Fibroblast of mammary gland (primary cell): ENCODE measurements around the gene ANKRD23.

ENCODE experiments used
- DNase-seq: peaks from one replicate; pipeline ENCODE4 v3.0.0-alpha.2; 2010; ENCODE audit warnings: low read depth
- H3K4me3 ChIP-seq: 2 replicates; pipeline ENCODE4 v1.5.1; 2011; ENCODE audit warnings: low read depth, mild to moderate bottlenecking, low read length, moderate library complexity; ENCODE audit not compliant: control insufficient read depth
- TF ChIP-seq, protein P1 (sequence below): conservative IDR thresholded peaks from 2 replicates; pipeline ENCODE4 v1.5.1; 2011; ENCODE audit warnings: low read depth, low read length, inconsistent platforms; ENCODE audit not compliant: control insufficient read depth, insufficient read depth

ANKRD23 gene

GRCh38 chr2:96881349-96882195 lies 37.8 kb upstream of the ANKRD23 start:
- TF ChIP-seq, protein P1, sequence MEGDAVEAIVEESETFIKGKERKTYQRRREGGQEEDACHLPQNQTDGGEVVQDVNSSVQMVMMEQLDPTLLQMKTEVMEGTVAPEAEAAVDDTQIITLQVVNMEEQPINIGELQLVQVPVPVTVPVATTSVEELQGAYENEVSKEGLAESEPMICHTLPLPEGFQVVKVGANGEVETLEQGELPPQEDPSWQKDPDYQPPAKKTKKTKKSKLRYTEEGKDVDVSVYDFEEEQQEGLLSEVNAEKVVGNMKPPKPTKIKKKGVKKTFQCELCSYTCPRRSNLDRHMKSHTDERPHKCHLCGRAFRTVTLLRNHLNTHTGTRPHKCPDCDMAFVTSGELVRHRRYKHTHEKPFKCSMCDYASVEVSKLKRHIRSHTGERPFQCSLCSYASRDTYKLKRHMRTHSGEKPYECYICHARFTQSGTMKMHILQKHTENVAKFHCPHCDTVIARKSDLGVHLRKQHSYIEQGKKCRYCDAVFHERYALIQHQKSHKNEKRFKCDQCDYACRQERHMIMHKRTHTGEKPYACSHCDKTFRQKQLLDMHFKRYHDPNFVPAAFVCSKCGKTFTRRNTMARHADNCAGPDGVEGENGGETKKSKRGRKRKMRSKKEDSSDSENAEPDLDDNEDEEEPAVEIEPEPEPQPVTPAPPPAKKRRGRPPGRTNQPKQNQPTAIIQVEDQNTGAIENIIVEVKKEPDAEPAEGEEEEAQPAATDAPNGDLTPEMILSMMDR = no peak
- H3K4me3 ChIP-seq = no peak overlapping the region
- DNase-seq = no peak

DNA sequence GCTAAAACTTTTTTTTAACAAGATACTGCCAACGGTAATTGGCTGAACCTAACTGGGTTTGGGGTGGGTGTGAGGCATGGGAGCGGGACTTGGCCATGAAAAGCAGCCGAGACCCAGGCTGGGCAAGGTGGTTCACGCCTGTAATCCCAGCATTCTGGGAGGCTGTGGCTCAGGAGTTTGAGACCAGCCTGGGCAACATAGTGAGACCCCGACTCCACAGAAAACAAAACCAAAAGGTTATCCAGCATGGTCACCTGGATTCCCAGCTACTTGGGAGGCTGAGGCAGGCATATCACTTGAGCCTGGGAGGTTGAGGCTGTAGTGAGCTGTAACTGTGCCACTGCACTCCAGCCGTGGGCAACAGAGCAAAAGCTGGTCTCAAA lies 37.1 kb upstream of the ANKRD23 start:
- DNase-seq = no peak
- TF ChIP-seq, protein P1 = no peak
- no peak overlapping the region for H3K4me3 ChIP-seq

- TF ChIP-seq, protein P1 = no peak
- no peak for DNase-seq
- H3K4me3 ChIP-seq = no peak overlapping the region
Measured at GRCh38 chr2:96879545-96880040, 35.8 kb upstream of the ANKRD23 start.

- DNase-seq = no peak
- H3K4me3 ChIP-seq = no peak overlapping the region
Measured at GRCh38 chr2:96878796-96879544, 35.1 kb upstream of the ANKRD23 start.

DNA sequence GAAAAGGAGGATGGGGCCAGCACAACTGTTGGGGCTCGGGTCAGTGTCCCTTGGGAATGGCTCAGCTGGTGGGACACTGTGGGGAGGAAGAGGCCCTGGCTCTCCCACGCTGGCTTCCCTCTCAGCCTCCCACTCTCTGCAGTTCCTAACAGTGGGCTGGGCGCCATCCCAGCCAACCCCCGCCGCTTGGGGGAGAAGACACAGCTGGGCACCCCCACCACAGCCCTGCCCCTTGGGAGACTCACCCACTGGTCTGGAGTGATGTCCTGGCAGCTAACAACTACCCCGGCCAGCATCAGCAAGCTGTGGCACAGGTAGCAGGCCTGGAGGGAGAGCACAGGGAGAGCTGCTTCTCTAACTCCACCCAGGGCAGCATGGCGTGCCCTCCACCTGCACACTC lies 34.4 kb upstream of the ANKRD23 start:
- TF ChIP-seq, protein P1 = no peak
- no peak overlapping the region for H3K4me3 ChIP-seq
- DNase-seq = no peak

More at GRCh38 chr2:96878796-96879544, 35.1 kb upstream of the ANKRD23 start:
- TF ChIP-seq, protein P1 = no peak

GRCh38 chr2:96877631-96878092 lies 33.8 kb upstream of the ANKRD23 start:
- H3K4me3 ChIP-seq = no peak overlapping the region
- DNase-seq = no peak
- TF ChIP-seq, protein P1 = no peak
